ENCODE measurements around the gene EAF1.

DNA sequence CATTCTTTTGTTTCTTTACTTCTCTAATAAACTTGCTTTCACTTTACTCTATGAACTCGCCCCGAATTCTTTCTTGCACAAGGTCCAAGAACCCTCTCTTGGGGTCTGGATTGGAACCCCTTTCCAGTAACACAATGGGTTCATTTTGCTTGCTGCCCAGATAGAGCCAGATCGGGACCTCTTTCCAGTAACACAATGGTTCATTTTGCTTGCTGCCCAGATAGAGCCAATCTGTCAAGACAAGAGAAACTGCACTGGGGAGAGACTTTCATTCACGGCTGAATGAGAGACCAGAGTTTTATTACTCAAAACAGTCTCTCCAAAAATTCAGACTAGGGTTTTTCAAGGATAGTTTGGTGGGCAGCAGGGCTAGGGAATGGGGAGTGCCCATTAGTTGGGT, 25.5 kb upstream of the EAF1 start:
- no peak for TF ChIP-seq CTCF (IDR thresholded peaks at IDR 0.05; ENCODE audit: control extremely low read depth in 1 of 3, insufficient read depth in 1 of 3, low read depth in 1 of 3, low read length in 3 of 3)
- no peak for TF ChIP-seq YY1 (IDR thresholded peaks at IDR 0.05; ENCODE audit: low read depth, low read length)
- TF ChIP-seq KDM5A (IDR thresholded peaks at IDR 0.05; ENCODE audit: low read length): no peak
- TF ChIP-seq SUZ12 (IDR thresholded peaks at IDR 0.05; ENCODE audit: low read length): no peak
- no peak for TF ChIP-seq RAD21 (IDR thresholded peaks at IDR 0.05 in 1 of 2, conservative IDR thresholded peaks at IDR 0.05 in 1 of 2; ENCODE audit: low read depth in 2 of 2, low read length in 2 of 2)

Measured in H1 (cell line).